ENCODE data around the gene CPN2. TPM values are rescaled to one million over a fixed set of nuclear protein-coding genes. Genes with fewer than 3 reads are reported as not detected.

Gene CPN2
- total RNA-seq, 4 donors from 2014 or later, result not detected

DNA sequence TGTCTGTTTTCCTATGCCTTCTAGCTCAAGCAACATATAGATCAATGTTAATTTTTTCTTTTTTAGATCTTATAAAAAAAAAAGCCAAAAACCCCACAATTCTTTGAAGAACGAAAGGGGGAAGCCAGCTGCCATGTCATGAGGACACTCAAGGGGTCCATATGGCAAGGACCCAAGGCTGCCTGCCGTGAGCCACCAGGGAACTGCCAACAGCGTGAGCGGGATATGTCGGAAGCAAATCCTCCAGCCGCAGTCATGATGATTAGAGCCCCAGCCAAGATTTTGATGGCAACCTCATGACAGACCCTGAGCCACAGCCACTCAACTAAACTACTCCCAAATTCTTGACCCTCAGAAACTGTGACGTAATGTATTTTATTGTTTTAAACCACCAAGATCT is 41.4 kb upstream of the CPN2 start:
- 86 to 93% methylated on average over 7 of the region's 7 CpGs for WGBS, 2 donors
- no peak for DNase-seq (ENCODE audit: low spot score in 2 of 2)
- peaks cover 0 to 24% (median 12%) of the 10 kb centered on the region in 4 donors for H3K4me1 ChIP-seq
- H3K27me3 ChIP-seq, result peaks cover 0 to 9% of the 10 kb centered on the region in 2 donors
- peaks cover 0 to 9% (median 4%) of the 10 kb centered on the region in 4 donors for H3K9me3 ChIP-seq
- TF ChIP-seq POLR2A (IDR thresholded peaks at IDR 0.05) (no peak), EP300 (IDR thresholded peaks at IDR 0.05) (no peak)
- TF ChIP-seq, protein P1, sequence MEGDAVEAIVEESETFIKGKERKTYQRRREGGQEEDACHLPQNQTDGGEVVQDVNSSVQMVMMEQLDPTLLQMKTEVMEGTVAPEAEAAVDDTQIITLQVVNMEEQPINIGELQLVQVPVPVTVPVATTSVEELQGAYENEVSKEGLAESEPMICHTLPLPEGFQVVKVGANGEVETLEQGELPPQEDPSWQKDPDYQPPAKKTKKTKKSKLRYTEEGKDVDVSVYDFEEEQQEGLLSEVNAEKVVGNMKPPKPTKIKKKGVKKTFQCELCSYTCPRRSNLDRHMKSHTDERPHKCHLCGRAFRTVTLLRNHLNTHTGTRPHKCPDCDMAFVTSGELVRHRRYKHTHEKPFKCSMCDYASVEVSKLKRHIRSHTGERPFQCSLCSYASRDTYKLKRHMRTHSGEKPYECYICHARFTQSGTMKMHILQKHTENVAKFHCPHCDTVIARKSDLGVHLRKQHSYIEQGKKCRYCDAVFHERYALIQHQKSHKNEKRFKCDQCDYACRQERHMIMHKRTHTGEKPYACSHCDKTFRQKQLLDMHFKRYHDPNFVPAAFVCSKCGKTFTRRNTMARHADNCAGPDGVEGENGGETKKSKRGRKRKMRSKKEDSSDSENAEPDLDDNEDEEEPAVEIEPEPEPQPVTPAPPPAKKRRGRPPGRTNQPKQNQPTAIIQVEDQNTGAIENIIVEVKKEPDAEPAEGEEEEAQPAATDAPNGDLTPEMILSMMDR (IDR thresholded peaks at IDR 0.05), result no peak
- H3K27ac ChIP-seq, result no peak overlapping the region
- no peaks in the 10 kb centered on the region for H3K36me3 ChIP-seq
- no peak overlapping the region for H3K4me3 ChIP-seq

DNA sequence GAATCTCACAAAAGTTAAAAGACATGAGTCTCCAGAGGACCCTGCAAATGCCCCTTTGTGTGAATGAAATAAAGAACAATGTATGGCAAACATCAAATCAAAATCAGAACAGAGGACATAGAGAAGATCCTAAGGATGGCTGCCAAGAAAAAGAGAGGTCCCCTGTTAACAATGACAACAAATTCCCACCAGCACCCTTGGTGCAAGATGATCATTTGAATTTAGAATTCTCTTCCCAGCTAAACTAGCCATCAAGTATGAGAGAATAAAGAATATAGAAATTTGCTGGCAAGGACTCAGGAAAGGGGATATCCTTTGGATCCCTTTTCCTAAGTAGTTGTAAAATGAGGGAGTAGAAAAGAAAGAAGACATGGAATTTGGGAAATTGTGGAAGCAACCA is 39.7 kb upstream of the CPN2 start:
- Histone ChIP-seq H3K9me3 (peaks cover 0 to 9% (median 4%) of the 10 kb centered on the region in 4 donors), H3K4me3 (no peak overlapping the region), H3K27ac (no peak overlapping the region), H3K36me3 (no peaks in the 10 kb centered on the region), H3K4me1 (peaks cover 0 to 6% (median 0%) of the 10 kb centered on the region in 4 donors), H3K27me3 (no peaks in the 10 kb centered on the region)
- TF ChIP-seq, protein P1 (IDR thresholded peaks at IDR 0.05), result no peak
- TF ChIP-seq POLR2A (IDR thresholded peaks at IDR 0.05) (no peak), EP300 (IDR thresholded peaks at IDR 0.05) (no peak)
- DNase-seq (ENCODE audit: low spot score in 2 of 2), result no peak

DNA sequence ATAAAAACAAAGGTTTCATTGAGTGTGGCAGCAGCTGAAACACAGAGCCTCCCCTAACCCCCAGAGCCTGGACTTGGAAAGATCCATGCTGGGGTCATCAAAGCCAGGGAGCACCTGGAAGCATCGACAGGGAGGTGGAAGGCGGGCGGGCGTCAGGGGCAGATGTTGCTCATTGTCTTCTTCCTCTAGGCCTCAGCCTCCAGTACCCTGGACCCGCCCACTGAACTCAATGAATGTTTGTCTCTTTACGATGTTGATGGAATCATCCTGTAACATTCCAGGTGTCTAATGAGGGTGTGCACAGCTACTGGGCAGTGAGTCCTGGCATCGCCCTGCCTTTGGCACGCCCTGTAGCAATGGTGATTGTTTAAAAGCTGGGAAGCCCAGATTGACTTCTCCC is 38.1 kb upstream of the CPN2 start:
- TF ChIP-seq, protein P1 (IDR thresholded peaks at IDR 0.05), result no peak
- TF ChIP-seq EP300 (IDR thresholded peaks at IDR 0.05) (no peak), POLR2A (IDR thresholded peaks at IDR 0.05) (no peak)
- Histone ChIP-seq H3K27me3 (no peaks in the 10 kb centered on the region), H3K27ac (no peak overlapping the region), H3K9me3 (peaks cover 0 to 9% (median 4%) of the 10 kb centered on the region in 4 donors), H3K36me3 (no peaks in the 10 kb centered on the region), H3K4me1 (no peaks in the 10 kb centered on the region), H3K4me3 (no peak overlapping the region)
- 82 to 83% methylated on average over 8 of the region's 8 CpGs for WGBS, 2 donors
- DNase-seq (ENCODE audit: low spot score in 2 of 2), result no peak

DNA sequence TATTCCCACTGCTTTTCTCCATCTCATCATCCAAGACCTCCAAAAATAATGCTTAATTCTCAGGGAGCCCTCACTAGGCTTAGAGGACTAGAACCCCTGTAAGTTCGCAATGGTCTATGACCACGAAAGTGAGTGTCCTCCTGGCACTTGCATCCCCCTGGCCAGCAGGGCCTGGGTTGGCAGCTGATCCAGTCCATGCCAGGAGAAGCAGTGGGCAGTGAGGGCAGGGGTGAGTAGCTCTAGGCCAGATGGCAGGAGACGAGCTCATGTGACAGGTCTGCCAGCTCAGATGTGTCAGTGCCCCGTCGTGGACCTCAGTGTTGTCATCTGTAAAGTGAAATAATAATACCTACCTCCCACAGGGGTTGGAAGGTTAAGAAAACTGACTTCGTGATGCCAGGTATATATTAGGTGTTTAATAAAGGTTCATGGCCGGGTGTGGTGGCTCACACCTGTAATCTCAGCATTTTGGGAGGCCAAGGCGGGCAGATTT is 36.8 kb upstream of the CPN2 start:
- no peak overlapping the region for H3K4me3 ChIP-seq
- H3K36me3 ChIP-seq, result no peaks in the 10 kb centered on the region
- WGBS, 2 donors, result 95 to 97% methylated on average over 8 of the region's 8 CpGs
- no peaks in the 10 kb centered on the region for H3K27me3 ChIP-seq
- H3K4me1 ChIP-seq, result no peaks in the 10 kb centered on the region
- no peak overlapping the region for H3K27ac ChIP-seq
- TF ChIP-seq, protein P1 (IDR thresholded peaks at IDR 0.05), result no peak
- TF ChIP-seq EP300 (IDR thresholded peaks at IDR 0.05) (no peak), POLR2A (IDR thresholded peaks at IDR 0.05) (no peak)
- no peak for DNase-seq (ENCODE audit: low spot score in 2 of 2)
- H3K9me3 ChIP-seq, result peaks cover 0 to 9% (median 4%) of the 10 kb centered on the region in 4 donors

DNA sequence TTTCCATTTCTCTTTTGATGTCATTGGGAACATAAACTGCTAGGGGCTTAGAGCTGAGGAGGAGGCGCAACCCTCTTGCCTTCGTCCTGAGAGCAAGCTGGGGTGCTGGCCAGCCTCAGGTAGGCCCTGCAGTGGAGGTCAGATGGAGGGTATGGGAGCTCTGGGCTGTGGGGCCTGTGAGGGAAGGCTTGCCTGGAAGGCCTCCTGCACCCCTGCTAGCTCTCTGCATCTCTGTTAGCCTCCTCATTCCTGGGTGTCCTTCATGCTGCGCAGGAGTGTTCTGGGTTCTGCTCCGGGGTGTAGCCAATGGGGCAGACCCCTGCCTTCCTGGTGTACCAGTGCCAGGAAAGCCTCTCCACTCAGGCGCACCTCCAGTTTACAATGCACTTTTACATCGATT is 36.1 kb upstream of the CPN2 start:
- no peaks in the 10 kb centered on the region for H3K4me1 ChIP-seq

More for the DNA sequence above, 36.1 kb upstream of the CPN2 start:
- H3K27ac ChIP-seq, result no peak overlapping the region
- TF ChIP-seq POLR2A (IDR thresholded peaks at IDR 0.05), result no peak
- TF ChIP-seq EP300 (IDR thresholded peaks at IDR 0.05), result no peak
- TF ChIP-seq, protein P1 (IDR thresholded peaks at IDR 0.05), result no peak
- H3K4me3 ChIP-seq, result no peak overlapping the region
- WGBS, 2 donors, result 90 to 97% methylated on average over 6 of the region's 6 CpGs
- H3K36me3 ChIP-seq, result no peaks in the 10 kb centered on the region
- H3K9me3 ChIP-seq, result peaks cover 0 to 9% (median 4%) of the 10 kb centered on the region in 4 donors
- no peaks in the 10 kb centered on the region for H3K27me3 ChIP-seq
- no peak for DNase-seq (ENCODE audit: low spot score in 2 of 2)

Data from tibial nerve (tissue), 4 donors.